MM.1S (cell line): ENCODE data around the gene TDRD7.

Experiments used
- DNase-seq: peaks from one replicate; pipeline ENCODE4 v3.0.0-alpha.2; 2015
- H2AFZ ChIP-seq: fragments of 300-600 bp; sonication (generic); 2 replicates; pipeline ENCODE4 v1.6.0; 2016; ENCODE audit warnings: antibody characterized with exemption, low read length
- H3F3A ChIP-seq: fragments of 300-600 bp; sonication (generic); 2 replicates; pipeline ENCODE4 v1.6.1; 2016; ENCODE audit warnings: mild to moderate bottlenecking, antibody characterized with exemption, low read length, moderate library complexity, mixed read lengths; ENCODE audit not compliant: insufficient read depth
- H3K27ac ChIP-seq: fragments of 300-600 bp; sonication (generic); 2 replicates; pipeline ENCODE4 v1.5.1; 2016; ENCODE audit warnings: mild to moderate bottlenecking, low read length
- H3K27me3 ChIP-seq: fragments of 300-600 bp; sonication (generic); replicated peaks from 2 replicates; pipeline ENCODE4 v1.6.0; 2016; ENCODE audit warnings: low read length; ENCODE audit not compliant: insufficient read depth
- H3K36me3 ChIP-seq: fragments of 300-600 bp; sonication (generic); replicated peaks from 2 replicates; pipeline ENCODE4 v1.6.1; 2016; ENCODE audit warnings: mild to moderate bottlenecking, low read length, mixed read lengths; ENCODE audit not compliant: insufficient read depth
- H3K4me1 ChIP-seq: fragments of 300-600 bp; sonication (generic); 2 replicates; pipeline ENCODE4 v1.6.1; 2016; ENCODE audit warnings: low read length, mixed read lengths
- H3K4me2 ChIP-seq: fragments of 300-600 bp; sonication (generic); 2 replicates; pipeline ENCODE4 v1.6.0; 2016; ENCODE audit warnings: low read depth, low read length
- H3K4me3 ChIP-seq: fragments of 300-600 bp; sonication (generic); 2 replicates; pipeline ENCODE4 v1.5.1; 2016; ENCODE audit warnings: low read length, mixed read lengths
- H3K79me2 ChIP-seq: fragments of 300-600 bp; sonication (generic); 2 replicates; pipeline ENCODE4 v1.6.1; 2016; ENCODE audit warnings: mixed run types, low read length, mixed read lengths
- H3K9ac ChIP-seq: fragments of 300-600 bp; sonication (generic); 2 replicates; pipeline ENCODE4 v1.6.1; 2016; ENCODE audit warnings: low read length, mixed read lengths
- H3K9me2 ChIP-seq: fragments of 300-600 bp; sonication (generic); replicated peaks from 2 replicates; pipeline ENCODE4 v1.6.1; 2016; ENCODE audit warnings: mild to moderate bottlenecking, low read length, mixed read lengths; ENCODE audit not compliant: insufficient read depth
- H3K9me3 ChIP-seq: fragments of 300-600 bp; sonication (generic); replicated peaks from 2 replicates; pipeline ENCODE4 v1.6.1; 2016; ENCODE audit warnings: mild to moderate bottlenecking, low read length, mixed read lengths; ENCODE audit not compliant: insufficient read depth
- H4K20me1 ChIP-seq: fragments of 300-600 bp; sonication (generic); 2 replicates; pipeline ENCODE4 v1.6.1; 2016; ENCODE audit warnings: mild to moderate bottlenecking, low read length, moderate library complexity, mixed read lengths; ENCODE audit not compliant: insufficient read depth
- EZH2 ChIP-seq: fragments of 300-600 bp; sonication (generic); optimal IDR thresholded peaks from 2 replicates; pipeline ENCODE3; 2017; ENCODE audit warnings: low read depth, mild to moderate bottlenecking, antibody characterized with exemption, low read length, mixed read lengths
- EZH2phosphoT487 ChIP-seq: fragments of 300-600 bp; sonication (generic); IDR thresholded peaks from 2 replicates; pipeline ENCODE4 v1.6.1; 2018; ENCODE audit warnings: antibody characterized with exemption, low read length
- TF ChIP-seq, protein P1 (sequence below): fragments of 300-600 bp; sonication (generic); IDR thresholded peaks from 2 replicates; pipeline ENCODE4 v1.5.1; 2016; ENCODE audit warnings: antibody characterized with exemption, low read length, mixed read lengths

Gene TDRD7

GRCh38 chr9:97475059-97475458, 63.2 kb downstream of the TDRD7 start:
- DNase-seq: no peak
- H3K9me3 ChIP-seq: no peaks in the 10 kb centered on the region
- TF ChIP-seq, protein P1, sequence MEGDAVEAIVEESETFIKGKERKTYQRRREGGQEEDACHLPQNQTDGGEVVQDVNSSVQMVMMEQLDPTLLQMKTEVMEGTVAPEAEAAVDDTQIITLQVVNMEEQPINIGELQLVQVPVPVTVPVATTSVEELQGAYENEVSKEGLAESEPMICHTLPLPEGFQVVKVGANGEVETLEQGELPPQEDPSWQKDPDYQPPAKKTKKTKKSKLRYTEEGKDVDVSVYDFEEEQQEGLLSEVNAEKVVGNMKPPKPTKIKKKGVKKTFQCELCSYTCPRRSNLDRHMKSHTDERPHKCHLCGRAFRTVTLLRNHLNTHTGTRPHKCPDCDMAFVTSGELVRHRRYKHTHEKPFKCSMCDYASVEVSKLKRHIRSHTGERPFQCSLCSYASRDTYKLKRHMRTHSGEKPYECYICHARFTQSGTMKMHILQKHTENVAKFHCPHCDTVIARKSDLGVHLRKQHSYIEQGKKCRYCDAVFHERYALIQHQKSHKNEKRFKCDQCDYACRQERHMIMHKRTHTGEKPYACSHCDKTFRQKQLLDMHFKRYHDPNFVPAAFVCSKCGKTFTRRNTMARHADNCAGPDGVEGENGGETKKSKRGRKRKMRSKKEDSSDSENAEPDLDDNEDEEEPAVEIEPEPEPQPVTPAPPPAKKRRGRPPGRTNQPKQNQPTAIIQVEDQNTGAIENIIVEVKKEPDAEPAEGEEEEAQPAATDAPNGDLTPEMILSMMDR: no peak
- TF ChIP-seq EZH2phosphoT487: no peak
- no peak for TF ChIP-seq EZH2
- no peaks in the 10 kb centered on the region for H3K9me2 ChIP-seq
- H3K9ac ChIP-seq: no peak overlapping the region
- H3K4me2 ChIP-seq: no peak overlapping the region
- H3K36me3 ChIP-seq: no peaks in the 10 kb centered on the region
- peaks cover 5% of the 10 kb centered on the region for H3K4me1 ChIP-seq
- no peak overlapping the region for H3K4me3 ChIP-seq
- H4K20me1 ChIP-seq: no peaks in the 10 kb centered on the region
- no peaks in the 10 kb centered on the region for H3K79me2 ChIP-seq
- H3F3A ChIP-seq: no peaks in the 10 kb centered on the region
- no peak overlapping the region for H3K27ac ChIP-seq
- no peaks in the 10 kb centered on the region for H3K27me3 ChIP-seq
- no peak overlapping the region for H2AFZ ChIP-seq

DNA sequence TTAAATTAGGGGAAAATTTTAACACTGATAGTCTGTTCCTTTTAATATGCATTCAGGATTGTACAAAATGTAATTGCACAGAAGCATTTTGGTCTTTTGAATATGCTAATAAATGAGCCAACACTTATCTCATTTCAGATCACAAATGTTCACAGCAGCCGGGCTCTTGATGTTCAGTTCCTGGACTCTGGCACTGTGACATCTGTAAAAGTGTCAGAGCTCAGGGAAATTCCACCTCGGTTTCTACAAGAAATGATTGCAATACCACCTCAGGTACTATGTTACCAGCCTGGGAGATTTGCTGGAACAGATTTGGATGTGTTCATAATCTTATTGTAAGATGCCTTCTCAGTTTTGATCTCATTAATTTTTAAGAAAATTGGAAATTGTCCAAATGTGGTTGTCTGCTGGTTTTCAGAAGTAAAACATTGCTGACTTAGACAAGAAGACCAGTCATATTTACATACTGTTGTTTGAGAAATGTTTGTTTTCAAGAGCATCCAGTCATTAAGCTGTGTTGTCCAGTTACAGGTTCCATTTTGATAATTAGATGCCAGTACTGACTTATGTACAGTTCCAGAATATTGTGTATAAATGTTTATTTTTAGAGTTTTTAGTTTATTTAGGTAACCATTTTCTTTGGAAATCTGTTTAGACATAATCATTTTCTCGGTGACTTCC, 66.5 kb downstream of the TDRD7 start:
- Histone ChIP-seq H3K4me3 (no peak overlapping the region), H3K4me1 (no peaks in the 10 kb centered on the region), H3K36me3 (no peaks in the 10 kb centered on the region), H3K9me2 (no peaks in the 10 kb centered on the region), H3K79me2 (no peaks in the 10 kb centered on the region), H3K27me3 (no peaks in the 10 kb centered on the region), H3K9me3 (no peaks in the 10 kb centered on the region), H3K9ac (no peak overlapping the region), H3K27ac (no peak overlapping the region), H3F3A (no peaks in the 10 kb centered on the region), H2AFZ (no peak overlapping the region), H3K4me2 (no peak overlapping the region), H4K20me1 (no peaks in the 10 kb centered on the region)
- TF ChIP-seq EZH2 (no peak), EZH2phosphoT487 (no peak)
- TF ChIP-seq, protein P1: no peak
- DNase-seq: no peak

DNA sequence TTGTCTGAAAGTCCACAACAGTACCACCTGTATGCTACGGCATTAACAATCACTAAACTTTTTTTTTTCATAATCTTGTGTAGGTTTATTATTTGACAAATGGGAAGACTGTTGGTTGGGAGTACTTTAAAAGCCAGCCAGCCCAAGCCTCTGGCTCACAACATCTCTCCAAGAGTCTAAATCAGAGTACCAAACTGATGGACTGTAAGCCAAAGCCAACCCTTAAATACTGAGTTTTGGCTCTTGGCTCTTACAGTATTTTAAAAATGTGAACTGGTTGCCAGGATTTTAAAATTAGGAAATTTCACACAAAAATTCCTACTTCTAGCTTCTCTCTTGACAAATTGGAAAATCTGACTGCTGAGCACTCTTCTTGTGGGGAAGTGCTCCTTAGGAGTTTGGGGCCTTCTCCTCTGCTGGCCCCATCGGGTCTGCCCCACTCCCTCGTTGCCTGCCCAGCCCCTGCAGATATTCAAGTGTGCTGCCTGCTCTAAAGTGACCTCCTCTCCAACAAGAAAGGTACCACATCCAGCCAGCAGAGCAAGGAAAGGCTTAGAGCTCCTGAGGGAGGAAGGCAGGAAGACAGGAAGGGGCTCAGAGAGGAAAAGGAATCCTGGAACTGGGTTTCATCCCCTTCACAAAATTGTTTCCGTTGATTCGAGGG, 67.7 kb downstream of the TDRD7 start:
- no peak overlapping the region for H3K9ac ChIP-seq
- DNase-seq: no peak

More for the DNA sequence above, 67.7 kb downstream of the TDRD7 start:
- H2AFZ ChIP-seq: no peak overlapping the region
- H3K36me3 ChIP-seq: no peaks in the 10 kb centered on the region
- no peaks in the 10 kb centered on the region for H3K9me3 ChIP-seq
- H3K4me3 ChIP-seq: no peak overlapping the region
- TF ChIP-seq, protein P1: no peak
- TF ChIP-seq EZH2: no peak
- no peak for TF ChIP-seq EZH2phosphoT487
- H3F3A ChIP-seq: no peaks in the 10 kb centered on the region
- H3K79me2 ChIP-seq: no peaks in the 10 kb centered on the region
- no peaks in the 10 kb centered on the region for H3K27me3 ChIP-seq
- no peaks in the 10 kb centered on the region for H4K20me1 ChIP-seq
- H3K9me2 ChIP-seq: no peaks in the 10 kb centered on the region
- H3K27ac ChIP-seq: no peak overlapping the region
- H3K4me2 ChIP-seq: no peak overlapping the region
- no peaks in the 10 kb centered on the region for H3K4me1 ChIP-seq
